ENCODE results near the gene ACAA2. TPM values are rescaled to one million over a fixed set of nuclear protein-coding genes. Genes with fewer than 3 reads are reported as not detected.

Gene ACAA2
- total RNA-seq, 1 experiment from 2014 or later = 18.2 TPM

DNA sequence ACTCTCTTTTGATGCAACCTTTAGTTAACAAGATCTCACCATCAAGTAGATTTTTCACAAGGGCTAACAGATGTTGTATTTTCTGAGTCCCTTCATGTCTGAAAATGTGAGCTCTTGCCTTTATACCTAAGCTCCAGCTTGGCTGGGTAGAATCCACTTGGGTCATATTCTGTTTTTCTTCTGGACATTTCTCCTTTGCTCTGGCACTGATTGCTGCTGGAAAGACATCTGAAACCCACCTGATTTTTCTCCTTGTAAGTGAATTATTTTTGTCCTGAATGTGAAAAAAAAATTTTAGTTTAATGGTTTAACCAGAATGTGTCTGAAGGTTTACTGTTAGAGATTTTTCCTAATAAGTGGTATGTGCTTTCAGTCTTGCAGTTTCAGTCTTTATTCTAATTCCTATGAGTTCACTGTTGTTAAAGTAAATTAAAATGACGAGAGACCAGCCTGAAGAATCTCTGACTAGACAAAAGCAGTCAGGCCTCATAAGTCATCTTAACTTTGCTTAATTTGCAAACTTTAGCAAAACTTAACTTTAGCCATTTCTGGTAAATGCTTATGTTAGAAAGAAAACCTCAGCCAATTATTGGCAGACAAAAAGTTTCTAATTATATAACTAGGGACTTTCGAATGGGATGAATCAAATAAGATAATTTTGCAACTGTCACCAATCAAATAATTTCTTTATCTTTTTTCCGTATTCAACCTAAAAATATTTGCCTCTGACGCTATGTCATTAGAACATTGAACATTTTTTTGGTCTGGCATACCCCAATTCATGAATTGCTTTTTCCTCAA, 70.8 kb downstream of the ACAA2 start:
- no TSS peak for BruUV-seq (replicated peaks)

DNA sequence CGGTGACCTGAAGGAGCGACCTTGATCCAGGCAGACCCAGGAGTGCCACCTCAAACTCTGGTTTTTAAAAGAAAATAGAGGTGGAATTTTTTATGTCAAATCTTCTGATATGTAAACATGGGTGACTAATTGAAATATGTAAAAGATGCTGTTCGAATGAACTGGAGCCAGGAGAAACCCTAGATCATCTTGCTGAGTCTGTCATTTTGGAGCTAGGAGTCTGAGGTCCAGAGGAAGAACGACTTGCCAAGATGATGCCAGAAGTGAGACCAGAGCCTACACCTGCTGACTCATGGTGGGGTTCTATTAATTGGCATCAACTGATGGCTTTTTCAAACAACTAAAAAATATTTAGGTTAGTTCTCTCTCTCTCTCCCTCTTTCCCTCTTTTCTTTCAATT, 74.1 kb downstream of the ACAA2 start:
- no peak overlapping the region for H3K4me3 ChIP-seq (replicated peaks in 1 of 2; ENCODE audit: low read depth in 1 of 2, low read length in 2 of 2)
- POLR2A ChIA-PET = no interaction called here
- CTCF ChIA-PET = interaction anchor here (1.4 to 1.7 kb wide), 4 partner anchors 8 to 13 kb away, joined by 3 to 5 read pairs (median 3); no protein-coding TSS in a partner anchor

More for the DNA sequence above, 70.8 kb downstream of the ACAA2 start:
- H2AFZ ChIP-seq (ENCODE audit: low read depth, low read length, poor library complexity, severe bottlenecking) = no peak overlapping the region
- H3K27me3 ChIP-seq (ENCODE audit: insufficient read depth, low read length) = 0 out of 2 replicates have a peak, but pooled peaks cover 3% of the 10 kb centered on the region
- no peak overlapping the region for H3K27ac ChIP-seq (ENCODE audit: low read depth, low read length)
- intact Hi-C loops (cut with micrococcal nuclease) = no loop called here
- RAD21 ChIA-PET (ENCODE audit: low non-redundant PET in 1 of 2, low total read pairs in 2 of 2, uncharacterized antibody in 2 of 2, unreplicated experiment in 2 of 2) = no interaction called here
- POLR2A ChIA-PET = no interaction called here
- DNase-seq (ENCODE audit: low read depth, low spot score) (no peak), ATAC-seq (no peak)
- H3K9me2 ChIP-seq (ENCODE audit: insufficient read depth) = no peaks in the 10 kb centered on the region
- CTCF ChIA-PET = no interaction called here
- no peak overlapping the region for H3K4me2 ChIP-seq (ENCODE audit: low read length)
- H3K4me3 ChIP-seq (replicated peaks in 1 of 2; ENCODE audit: low read depth in 1 of 2, low read length in 2 of 2) = no peak overlapping the region
- H4K20me1 ChIP-seq (ENCODE audit: insufficient read depth) = no peaks in the 10 kb centered on the region
- H3K4me1 ChIP-seq (ENCODE audit: control insufficient read depth in 1 of 2, insufficient read depth in 2 of 2, low read length in 2 of 2) = no peaks in the 10 kb centered on the region
- H3K9me3 ChIP-seq (ENCODE audit: control insufficient read depth in 1 of 2, insufficient read depth in 1 of 2, low read depth in 1 of 2, low read length in 2 of 2) = no peaks in the 10 kb centered on the region; a peak in 1 of 4 replicates
- no peak for TF ChIP-seq SP1 (IDR thresholded peaks at IDR 0.05; ENCODE audit: low read depth)
- no peaks in the 10 kb centered on the region for H3K79me2 ChIP-seq (ENCODE audit: insufficient read depth, low read length)
- H3K36me3 ChIP-seq (ENCODE audit: control insufficient read depth in 1 of 2, insufficient read depth in 2 of 2, low read length in 2 of 2) = no peaks in the 10 kb centered on the region
- no peak overlapping the region for H3K9ac ChIP-seq (ENCODE audit: low read length)

More for the DNA sequence above, 74.1 kb downstream of the ACAA2 start:
- intact Hi-C loops (cut with micrococcal nuclease) = no loop called here
- Histone ChIP-seq H3K9me3 (ENCODE audit: control insufficient read depth in 1 of 2, insufficient read depth in 1 of 2, low read depth in 1 of 2, low read length in 2 of 2) (no peaks in the 10 kb centered on the region), H3K4me2 (ENCODE audit: low read length) (no peak overlapping the region), H4K20me1 (ENCODE audit: insufficient read depth) (no peaks in the 10 kb centered on the region), H3K27me3 (ENCODE audit: insufficient read depth, low read length) (no peaks in the 10 kb centered on the region), H3K4me1 (ENCODE audit: control insufficient read depth in 1 of 2, insufficient read depth in 2 of 2, low read length in 2 of 2) (no peaks in the 10 kb centered on the region), H3K79me2 (ENCODE audit: insufficient read depth, low read length) (no peaks in the 10 kb centered on the region), H2AFZ (ENCODE audit: low read depth, low read length, poor library complexity, severe bottlenecking) (no peak overlapping the region), H3K36me3 (ENCODE audit: control insufficient read depth in 1 of 2, insufficient read depth in 2 of 2, low read length in 2 of 2) (no peaks in the 10 kb centered on the region), H3K9ac (ENCODE audit: low read length) (no peak overlapping the region), H3K9me2 (ENCODE audit: insufficient read depth) (no peaks in the 10 kb centered on the region), H3K27ac (ENCODE audit: low read depth, low read length) (no peak overlapping the region)
- TF ChIP-seq ZFX (IDR thresholded peaks at IDR 0.05) (no peak), SRF (IDR thresholded peaks at IDR 0.05; ENCODE audit: low read depth) (no peak), TCF7L2 (IDR thresholded peaks at IDR 0.05; ENCODE audit: borderline replicate concordance, extremely low read depth, insufficient read depth, insufficient read length) (no peak), MAX (IDR thresholded peaks at IDR 0.05) (no peak), EZH2phosphoT487 (IDR thresholded peaks at IDR 0.05; ENCODE audit: borderline replicate concordance) (no peak), ZNF274 (IDR thresholded peaks at IDR 0.05; ENCODE audit: low read depth, low read length) (no peak), YY1 (IDR thresholded peaks at IDR 0.05; ENCODE audit: extremely low read depth, insufficient replicate concordance, low read depth, low read length) (no peak)
- ATAC-seq = no peak
- RAD21 ChIA-PET (ENCODE audit: low non-redundant PET in 1 of 2, low total read pairs in 2 of 2, uncharacterized antibody in 2 of 2, unreplicated experiment in 2 of 2) = no interaction called here
- BruUV-seq (replicated peaks) = no TSS peak
- no peak for DNase-seq (ENCODE audit: low read depth, low spot score)
